Bladder microvascular endothelial cell (primary cell): Measurements from ENCODE around the gene PELO. TPM values are rescaled to one million over a fixed set of nuclear protein-coding genes. Genes with fewer than 3 reads are reported as not detected.

Source experiments
- total RNA-seq: library from RNA; depleted of rRNA; stranded (reverse); fragments of >200 nt; gene quantifications from 2 replicates; pipeline ENCODE4 v1.2.3, GENCODE V29; 2014

PELO gene
- 21.7 and 29.1 TPM in 2 replicates for total RNA-seq

GRCh38 chr5:52787600-52788504 lies at the start of gene PELO, which contains the start of gene ITGA1:
Gene PELO, plus strand, starts transcription at chr5:52787916. Its CDS starts 12,479 bp downstream, at chr5:52800395.
Gene ITGA1, plus strand, starts transcription at chr5:52787916. Its CDS starts 438 bp downstream, at chr5:52788354.

Other genes starting within 250 kb of the PELO start
- gene ITGA1, start within 50 bp of the PELO start, total RNA-seq = 15.4 and 80.5 TPM in 2 replicates
- 30.0 and 65.6 TPM in 2 replicates for gene ITGA2, start 201.4 kb downstream of the PELO start, total RNA-seq